HG03025 (cell line): ENCODE measurements around the gene SOD3.

Experiments used
- ATAC-seq: cut with Tn5 transposase; IDR thresholded peaks from one replicate; pipeline ENCODE4 v1.9.1; 2021; ENCODE audit warnings: mild to moderate bottlenecking, moderate library complexity; ENCODE audit not compliant: unreplicated experiment, low FRiP score

Gene SOD3

DNA sequence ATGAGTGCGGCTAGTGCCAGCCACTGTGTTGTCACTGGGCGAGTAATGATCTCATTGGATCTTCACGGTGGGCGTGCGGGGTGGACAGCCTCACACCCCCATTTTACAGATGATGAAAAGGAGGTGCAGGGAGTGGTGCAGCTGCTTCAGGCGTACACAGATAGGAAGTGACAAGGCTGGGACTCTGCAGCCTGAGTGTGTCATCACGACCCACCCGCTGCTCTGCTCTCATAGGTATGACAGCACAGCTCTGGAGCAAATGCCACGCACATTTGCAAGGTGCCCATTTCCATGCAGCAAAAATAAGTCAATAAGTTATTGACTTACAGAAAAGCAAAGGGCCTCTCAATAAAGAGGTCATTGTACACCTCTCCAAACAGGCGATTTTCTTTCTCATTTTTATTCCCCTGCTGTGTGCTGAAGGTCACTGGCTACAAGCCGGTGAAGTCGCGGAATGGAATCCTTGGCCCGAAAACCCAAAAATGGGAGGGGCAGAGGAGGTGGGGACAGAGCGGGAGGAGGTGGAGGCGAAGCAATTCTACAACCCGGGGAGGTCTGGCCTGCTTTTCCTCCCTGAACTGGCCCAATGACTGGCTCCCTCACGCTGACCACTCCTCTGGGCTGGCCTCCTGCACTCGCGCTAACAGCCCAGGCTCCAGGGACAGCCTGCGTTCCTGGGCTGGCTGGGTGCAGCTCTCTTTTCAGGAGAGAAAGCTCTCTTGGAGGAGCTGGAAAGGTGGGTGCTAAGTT is at the start of gene SOD3:
Gene SOD3, plus strand, starts transcription at position 658 of the 750 bp plus-strand sequence. CDS start 3,949 bp downstream, outside the sequence.
- no peak for ATAC-seq

GRCh38 chr4:24747234-24747975 is 48.0 kb upstream of the SOD3 start:
- ATAC-seq = no peak

- no peak for ATAC-seq
These were observed 47.4 kb upstream of the SOD3 start for GRCh38 chr4:24748023-24748422.

- ATAC-seq = no peak
These were observed 46.5 kb upstream of the SOD3 start for GRCh38 chr4:24748758-24749350.

- ATAC-seq = no peak
These were observed 45.3 kb upstream of the SOD3 start for GRCh38 chr4:24750106-24750505.

GRCh38 chr4:24751926-24752539 is 43.3 kb upstream of the SOD3 start:
- ATAC-seq = no peak

DNA sequence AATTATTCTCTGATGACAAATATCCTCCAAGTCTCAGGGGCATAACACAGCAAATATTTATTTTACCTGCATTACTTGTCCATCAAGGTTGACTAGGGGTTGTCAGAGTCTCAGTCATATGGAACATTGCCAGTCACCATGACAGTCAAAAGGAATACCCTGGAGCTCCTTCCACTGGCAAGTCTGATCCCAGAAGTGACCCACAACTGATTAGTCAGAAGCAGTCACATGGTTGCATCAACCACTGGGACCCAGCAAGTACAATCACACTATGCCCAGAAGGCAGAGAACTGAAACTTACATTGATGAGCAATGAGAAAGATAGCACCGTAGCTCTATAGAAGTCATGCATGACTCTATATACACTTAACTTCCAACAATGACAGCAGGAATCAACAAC is 41.9 kb upstream of the SOD3 start:
- no peak for ATAC-seq

DNA sequence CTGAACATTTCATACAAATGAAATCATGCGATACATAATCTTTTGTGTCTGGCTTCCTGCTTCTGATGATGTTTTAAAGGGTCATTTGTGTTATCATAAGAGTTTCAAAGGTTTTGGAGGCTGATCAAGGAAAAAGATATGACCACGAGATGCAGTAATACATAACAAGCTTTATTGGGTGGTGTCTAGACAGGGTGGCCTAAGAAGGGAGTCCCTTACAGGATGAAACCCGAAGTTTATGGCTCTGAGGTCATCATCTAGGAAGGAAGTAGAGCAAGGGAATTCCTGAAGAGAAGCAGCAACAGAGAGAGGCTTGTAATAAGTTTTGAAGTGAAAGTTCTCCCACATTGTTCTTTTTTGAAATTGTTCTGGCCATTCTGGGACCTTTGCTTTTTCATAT is 40.8 kb upstream of the SOD3 start:
- ATAC-seq = no peak

DNA sequence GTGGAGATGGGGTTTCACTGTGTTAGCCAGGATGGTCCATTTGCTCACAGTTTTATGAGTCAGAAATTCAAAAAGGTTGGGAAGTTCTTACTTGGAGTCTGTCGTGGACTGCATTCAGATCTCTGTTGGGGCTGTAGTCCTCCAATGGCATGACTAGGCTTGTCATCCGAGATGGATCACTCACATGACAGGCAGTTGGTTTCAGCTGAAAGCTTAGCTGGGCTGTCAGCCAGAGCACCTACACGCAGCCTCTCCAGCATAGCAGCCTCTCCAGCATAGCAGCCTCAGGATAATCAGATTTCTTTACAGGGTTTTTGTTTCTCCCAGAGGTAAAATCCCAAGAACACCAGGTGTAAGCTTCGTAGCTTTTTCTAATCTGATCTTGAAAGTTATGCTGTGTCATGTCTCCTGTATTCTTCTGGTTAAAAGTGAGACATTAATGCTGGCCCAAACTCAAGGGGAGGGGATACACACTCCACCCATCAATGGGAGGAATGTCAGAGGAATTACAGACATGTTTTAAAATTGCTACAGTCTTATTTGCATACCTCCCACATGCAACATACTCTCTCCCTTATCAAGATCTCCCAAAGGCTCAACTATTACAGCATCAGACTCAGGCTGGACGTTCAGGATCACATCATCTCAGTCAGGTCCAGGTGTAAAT is 31.6 kb upstream of the SOD3 start:
- ATAC-seq = no peak

DNA sequence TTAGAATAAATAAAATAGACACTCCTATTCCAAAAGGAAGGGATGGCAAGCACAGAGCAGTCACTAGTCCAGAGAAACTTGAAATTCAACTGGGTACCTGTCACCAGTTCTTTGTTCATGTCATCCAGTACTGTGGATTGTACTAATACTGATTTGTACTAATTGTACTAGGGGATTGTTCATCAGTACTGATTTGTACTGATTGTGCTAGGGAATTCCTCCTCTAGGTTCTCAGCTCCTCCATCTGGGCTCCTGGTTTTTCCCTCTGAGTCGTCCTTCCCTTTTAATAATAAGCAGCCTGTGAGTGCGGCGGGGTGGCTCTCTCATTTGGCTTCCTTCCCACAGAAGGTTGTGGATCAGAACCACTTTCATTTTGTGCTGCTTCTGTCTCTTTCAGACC is 31.0 kb upstream of the SOD3 start:
- ATAC-seq = no peak

- no peak for ATAC-seq
These were observed 29.9 kb upstream of the SOD3 start for GRCh38 chr4:24765376-24765988.

- ATAC-seq = no peak
These were observed 27.4 kb upstream of the SOD3 start for GRCh38 chr4:24768006-24768405.

DNA sequence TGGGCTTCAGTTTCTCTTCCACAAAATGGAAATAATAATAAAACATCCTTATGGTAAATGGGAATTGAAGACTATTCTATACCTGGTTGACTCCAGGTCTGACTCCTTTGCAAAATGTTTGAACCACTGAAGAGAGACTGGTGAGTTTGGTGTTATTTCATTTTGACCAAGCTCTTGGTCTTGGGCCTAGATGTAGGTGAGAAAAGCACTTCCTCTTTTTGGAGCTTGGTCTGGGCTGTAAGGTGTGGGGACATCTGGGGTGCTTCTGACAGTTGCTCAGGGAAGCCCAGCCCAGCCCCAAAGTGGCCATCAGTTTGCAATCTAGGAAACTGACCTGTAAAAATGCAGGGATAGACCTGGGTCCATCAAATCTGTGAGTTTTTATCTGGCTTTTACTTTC is 26.8 kb upstream of the SOD3 start:
- ATAC-seq = peak; percentile 91

- no peak for ATAC-seq
These were observed 25.8 kb upstream of the SOD3 start for GRCh38 chr4:24769571-24769970.

- peak; percentile 63 for ATAC-seq
These were observed 25.3 kb upstream of the SOD3 start for GRCh38 chr4:24770032-24770584.

DNA sequence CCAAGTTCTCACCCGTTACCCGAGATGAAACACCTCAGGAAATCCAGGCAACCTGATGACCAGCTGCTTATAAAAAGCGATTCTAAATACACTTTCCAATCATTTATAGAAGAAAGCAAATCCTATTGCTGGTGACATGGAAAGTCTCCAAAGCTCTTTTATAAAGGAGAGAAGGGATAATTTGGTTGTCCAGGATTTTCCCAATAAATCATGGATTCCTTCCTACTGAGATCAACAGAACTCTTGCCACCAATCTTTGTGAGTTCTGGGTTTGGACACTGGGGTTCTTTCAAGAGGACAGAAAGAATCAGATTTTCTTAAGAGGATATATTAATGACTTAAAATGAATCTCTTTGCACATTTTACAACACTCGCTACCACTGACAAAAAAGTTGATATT is 24.7 kb upstream of the SOD3 start:
- no peak for ATAC-seq

DNA sequence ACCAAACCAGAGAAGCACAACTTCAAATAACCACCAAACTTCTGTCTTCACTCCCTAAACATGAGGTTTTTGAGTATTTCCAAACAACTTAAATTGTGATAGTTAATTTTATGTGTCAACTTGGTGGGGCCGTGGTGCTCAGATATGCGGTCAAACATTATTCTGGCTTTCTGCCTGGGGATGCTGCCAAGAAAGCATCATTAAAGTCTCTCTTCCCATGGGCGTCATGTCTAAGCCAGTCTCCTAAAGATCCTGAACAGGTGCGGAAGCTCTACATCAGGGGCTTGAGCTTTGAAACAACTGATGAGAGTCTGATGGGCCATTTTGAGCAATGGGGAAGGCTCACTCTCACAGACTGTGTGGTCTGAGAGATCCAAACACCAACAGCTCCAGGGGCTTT is 24.1 kb upstream of the SOD3 start:
- ATAC-seq = no peak

DNA sequence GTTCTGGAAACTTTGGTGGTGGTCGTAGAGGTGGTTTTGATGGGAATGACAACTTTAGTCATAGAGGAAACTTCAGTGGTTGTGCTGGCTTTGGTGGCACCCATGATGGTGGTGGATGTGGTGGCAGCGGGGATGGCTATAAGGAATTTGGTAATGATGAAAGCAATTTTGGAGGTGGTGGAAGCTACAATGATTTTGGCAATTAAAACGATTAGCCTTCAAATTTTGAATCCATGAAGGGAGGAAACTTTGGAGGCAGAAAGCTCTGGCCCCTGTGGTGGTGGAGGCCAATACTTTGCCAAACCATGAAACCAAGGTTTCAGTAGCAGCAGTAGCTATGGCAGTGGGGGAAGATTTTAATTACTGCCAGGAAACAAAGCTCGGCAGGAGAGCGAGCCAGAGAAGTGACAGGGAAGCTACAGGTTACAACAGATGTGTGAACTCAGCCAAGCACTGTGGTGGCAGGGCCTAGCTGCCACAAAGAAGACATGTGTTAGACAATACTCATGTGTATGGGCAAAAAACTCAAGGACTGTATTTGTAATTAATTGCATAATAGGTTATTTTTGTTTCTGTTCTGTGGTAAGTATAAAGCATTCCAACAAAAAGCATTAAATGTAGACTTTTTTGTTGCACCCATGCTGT is 23.2 kb upstream of the SOD3 start:
- no peak for ATAC-seq

DNA sequence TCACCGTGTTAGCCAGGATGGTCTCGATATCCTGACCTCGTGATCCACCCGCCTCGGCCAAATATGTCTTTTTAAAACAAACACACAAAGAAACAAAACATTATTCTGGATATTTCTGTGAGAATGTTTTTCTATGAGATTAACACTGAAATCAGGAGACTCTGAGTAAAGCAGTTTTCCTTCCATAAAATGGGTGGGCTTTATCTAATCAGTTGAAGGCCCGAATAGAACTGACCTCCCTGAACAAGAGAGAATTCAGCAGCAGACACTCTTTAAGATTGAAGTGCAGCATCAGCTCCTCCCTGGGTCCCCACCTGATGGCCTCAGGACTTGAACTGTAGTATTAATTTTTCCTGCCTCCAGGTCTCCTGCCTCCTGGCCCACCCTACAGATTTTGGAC is 22.4 kb upstream of the SOD3 start:
- ATAC-seq = no peak
